GM12873 (cell line): Measurements from ENCODE around the gene ACVR1B.

Experiments
- TF ChIP-seq, protein P1 (sequence below): IDR thresholded peaks from 2 replicates; pipeline ENCODE4 v1.5.1; 2012; ENCODE audit warnings: low read depth, mild to moderate bottlenecking, moderate library complexity, low read length, control low read depth; ENCODE audit not compliant: insufficient read depth; ENCODE audit errors: missing control alignments

Gene ACVR1B

DNA sequence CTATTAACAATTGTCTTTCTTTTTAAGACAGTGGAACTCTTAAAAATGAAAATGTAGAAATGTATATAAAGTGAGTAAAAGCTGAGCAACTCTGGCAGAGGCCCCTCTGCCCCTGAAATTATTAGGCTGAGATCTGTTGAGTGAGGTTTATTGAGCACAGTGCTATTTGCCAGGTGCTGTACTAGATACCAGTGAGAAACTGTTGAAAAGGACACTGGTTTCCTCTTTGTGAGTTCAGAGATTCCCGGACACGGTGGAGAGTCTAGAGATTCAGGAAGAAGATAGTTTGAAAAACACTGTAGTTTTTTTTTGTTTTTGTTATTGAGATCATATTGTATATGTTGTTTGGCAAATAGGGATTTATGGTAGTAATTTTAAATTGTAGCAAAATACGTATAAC lies 11.2 kb downstream of the ACVR1B start:
- TF ChIP-seq, protein P1, sequence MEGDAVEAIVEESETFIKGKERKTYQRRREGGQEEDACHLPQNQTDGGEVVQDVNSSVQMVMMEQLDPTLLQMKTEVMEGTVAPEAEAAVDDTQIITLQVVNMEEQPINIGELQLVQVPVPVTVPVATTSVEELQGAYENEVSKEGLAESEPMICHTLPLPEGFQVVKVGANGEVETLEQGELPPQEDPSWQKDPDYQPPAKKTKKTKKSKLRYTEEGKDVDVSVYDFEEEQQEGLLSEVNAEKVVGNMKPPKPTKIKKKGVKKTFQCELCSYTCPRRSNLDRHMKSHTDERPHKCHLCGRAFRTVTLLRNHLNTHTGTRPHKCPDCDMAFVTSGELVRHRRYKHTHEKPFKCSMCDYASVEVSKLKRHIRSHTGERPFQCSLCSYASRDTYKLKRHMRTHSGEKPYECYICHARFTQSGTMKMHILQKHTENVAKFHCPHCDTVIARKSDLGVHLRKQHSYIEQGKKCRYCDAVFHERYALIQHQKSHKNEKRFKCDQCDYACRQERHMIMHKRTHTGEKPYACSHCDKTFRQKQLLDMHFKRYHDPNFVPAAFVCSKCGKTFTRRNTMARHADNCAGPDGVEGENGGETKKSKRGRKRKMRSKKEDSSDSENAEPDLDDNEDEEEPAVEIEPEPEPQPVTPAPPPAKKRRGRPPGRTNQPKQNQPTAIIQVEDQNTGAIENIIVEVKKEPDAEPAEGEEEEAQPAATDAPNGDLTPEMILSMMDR, result no peak

DNA sequence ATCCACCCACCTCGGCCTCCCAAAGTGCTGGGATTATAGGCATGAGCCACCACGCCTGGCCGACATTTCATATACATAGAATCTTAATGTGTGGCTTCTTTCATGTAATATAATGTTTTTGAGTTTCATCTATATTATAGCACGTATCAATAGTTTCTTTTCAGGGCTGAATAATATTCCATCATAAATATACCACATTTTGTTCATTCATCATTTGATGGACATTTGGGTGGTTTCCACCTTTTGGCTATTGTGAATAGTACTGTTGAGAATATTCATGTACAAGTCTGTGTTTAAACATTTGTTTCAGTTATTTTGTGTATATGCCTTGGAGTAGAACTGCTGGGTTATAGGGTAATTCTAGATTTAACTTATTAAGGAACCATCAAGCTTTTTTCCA lies 12.0 kb downstream of the ACVR1B start:
- TF ChIP-seq, protein P1, result no peak

DNA sequence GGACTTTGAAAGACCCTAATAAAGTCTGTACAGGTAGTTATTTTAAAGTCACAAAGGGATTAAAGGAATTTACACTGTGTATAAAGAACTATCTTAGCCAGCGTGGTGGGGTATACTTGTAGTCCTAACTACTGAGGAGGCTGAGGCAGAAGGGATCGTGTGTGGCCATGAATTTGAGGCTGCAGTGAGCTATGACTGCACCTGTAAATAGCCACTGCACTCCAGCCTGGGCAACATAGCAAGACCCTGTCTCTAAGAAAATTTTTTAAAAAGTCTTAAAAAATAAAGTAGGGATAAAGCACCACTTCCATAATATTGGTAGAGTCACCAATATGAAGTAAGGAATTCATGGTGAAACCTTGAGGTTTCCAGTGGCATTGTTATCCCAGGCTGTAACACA lies 18.1 kb downstream of the ACVR1B start:
- TF ChIP-seq, protein P1, result no peak

DNA sequence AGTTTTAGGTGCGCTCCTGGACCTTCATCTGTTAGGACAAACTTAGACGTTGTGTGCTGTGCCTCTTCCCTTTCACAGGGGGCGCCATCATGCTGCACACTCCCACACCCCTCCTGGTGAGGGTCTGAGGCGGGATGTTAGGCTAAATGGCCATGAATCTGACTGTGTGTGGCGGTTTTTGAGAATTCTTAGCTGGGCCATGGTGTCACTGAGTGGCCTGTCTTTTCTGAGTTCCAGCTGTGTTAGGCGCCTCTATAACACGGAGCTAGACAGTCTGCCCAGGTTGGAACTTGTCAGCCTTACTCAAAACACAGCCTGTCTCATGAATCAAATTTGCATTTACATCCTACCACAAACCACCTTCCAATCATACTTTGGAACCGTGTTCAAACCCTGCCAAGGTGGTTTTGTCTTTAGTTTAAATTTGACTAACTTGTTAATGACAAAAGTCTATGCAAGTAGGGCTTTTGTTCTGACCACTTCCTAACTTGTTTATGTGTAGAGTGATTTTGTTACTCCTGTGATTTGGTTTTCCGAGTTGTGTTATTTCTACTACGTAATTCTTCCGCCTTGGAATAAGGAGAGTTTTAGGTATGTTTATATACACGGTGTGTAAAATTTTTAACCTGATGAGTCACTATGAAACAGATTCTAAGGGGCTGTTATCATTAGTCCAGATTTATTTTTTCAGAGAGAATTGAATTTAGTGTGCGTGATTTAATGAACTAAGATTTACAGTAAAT lies 19.6 kb downstream of the ACVR1B start:
- TF ChIP-seq, protein P1, result peak; percentile 70

DNA sequence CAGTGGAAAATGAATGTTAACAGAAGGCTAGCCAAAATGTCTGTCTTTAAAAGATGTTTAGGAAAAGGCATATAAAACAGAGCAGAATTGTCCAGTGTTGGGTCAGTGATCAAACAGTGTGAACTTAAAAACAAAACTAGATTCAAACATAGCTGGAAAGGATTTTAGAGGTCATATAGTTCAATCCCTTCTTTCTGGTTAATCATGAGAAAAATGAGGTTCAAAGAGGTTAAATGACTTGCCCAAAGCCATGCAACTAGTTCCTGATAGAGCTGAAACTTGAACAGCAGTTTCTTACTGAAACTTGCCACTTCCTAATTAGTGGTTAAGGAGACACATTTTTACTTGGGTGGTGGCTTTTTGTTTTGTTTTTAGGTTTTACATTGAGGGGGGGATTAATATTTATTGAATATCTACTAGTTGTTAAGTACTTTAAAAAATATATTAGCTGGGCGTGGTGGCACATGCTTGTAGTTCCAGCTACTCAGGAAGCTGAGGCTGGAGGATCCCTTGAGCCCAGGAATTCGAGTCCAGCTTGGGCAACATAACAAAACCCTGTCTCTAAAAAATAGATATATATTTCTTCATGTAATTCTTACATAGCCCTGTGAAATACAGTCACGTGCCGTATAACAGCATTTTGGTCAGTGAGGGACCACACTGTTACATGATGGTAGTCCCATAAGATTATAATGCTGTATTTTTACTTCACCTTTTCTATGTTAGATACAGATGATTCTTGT lies 20.4 kb downstream of the ACVR1B start:
- TF ChIP-seq, protein P1, result no peak

DNA sequence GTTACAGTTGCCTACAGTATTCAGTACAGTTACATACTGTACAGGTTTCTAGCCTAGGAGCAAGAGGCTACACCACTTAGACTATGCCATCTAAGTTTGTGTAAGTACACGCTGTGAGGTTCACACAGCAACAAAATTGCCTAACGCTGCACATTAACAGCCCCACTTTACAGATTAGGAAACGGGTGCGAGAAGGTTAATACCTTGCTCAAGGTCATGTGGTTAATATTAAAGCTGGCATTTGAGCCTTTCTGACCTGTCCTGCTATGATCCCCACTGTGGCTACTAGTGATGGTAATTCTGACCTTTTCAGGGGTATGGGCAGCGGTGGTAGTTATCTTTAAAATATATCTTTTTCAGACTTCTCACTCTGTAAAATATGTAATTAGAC lies 20.9 kb downstream of the ACVR1B start:
- TF ChIP-seq, protein P1, result no peak

DNA sequence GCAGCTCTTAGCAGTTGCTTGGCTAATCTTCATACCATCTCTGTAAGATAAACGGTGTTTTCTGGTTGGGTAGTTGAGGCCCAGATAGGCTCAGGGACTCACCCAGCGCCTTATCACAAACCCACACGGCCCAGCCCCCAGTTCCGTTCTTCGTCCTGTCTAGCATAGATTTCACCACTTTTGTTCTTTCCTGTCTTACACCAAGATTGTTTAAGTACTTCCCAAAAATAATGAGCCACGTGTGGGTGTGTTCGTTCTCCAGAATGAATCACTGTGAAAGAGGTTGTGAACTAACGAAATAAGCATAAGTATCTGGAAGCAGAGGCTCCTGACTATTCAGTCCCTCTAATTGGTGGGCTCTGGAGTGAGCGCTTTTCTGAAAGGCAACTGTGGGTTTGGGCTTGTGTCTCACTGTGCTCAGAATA lies 21.4 kb downstream of the ACVR1B start:
- TF ChIP-seq, protein P1, result no peak
